ENCODE measurements around the gene PDZD2. TPM values are rescaled to one million over a fixed set of nuclear protein-coding genes. Genes with fewer than 3 reads are reported as not detected.
"Not testable (repeated sequence)": the region's sequence is repeated elsewhere in the genome, so short reads cannot be mapped to it uniquely, and the experiment has no call there.

The PDZD2 gene
- total RNA-seq, 1 experiment from 2014 or later, result 0.26 TPM

GRCh38 chr5:31941151-31941755 lies 302.3 kb downstream of the PDZD2 start:
- DNase-seq (ENCODE audit: low read depth, low spot score), result no peak
- in situ Hi-C loops (cut with HindIII; ENCODE audit: low pct_unique_long_range_greater_than_20kb, low sequenced_read_pairs), result no loop called here

DNA sequence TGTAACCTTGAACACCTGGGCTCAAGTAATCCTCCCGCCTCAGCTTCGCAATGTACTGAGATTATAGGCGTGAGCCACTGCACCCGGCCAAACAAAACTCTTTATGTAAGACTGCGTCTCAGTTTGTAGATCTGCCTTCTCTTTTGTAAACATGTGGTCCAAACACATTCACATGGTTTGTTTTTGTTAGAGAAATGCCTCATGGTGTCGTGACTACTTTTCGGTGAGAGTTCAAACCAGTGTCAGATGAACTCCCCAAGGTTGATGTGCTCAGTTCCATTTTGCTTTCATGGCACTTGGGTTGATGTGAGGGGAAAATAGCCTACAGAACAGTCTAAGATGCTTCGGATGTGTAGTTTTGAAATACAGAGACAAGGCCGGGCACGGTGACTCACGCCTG lies 303.6 kb downstream of the PDZD2 start:
- in situ Hi-C loops (cut with HindIII; ENCODE audit: low pct_unique_long_range_greater_than_20kb, low sequenced_read_pairs), result no loop called here
- no peak for DNase-seq (ENCODE audit: low read depth, low spot score)

DNA sequence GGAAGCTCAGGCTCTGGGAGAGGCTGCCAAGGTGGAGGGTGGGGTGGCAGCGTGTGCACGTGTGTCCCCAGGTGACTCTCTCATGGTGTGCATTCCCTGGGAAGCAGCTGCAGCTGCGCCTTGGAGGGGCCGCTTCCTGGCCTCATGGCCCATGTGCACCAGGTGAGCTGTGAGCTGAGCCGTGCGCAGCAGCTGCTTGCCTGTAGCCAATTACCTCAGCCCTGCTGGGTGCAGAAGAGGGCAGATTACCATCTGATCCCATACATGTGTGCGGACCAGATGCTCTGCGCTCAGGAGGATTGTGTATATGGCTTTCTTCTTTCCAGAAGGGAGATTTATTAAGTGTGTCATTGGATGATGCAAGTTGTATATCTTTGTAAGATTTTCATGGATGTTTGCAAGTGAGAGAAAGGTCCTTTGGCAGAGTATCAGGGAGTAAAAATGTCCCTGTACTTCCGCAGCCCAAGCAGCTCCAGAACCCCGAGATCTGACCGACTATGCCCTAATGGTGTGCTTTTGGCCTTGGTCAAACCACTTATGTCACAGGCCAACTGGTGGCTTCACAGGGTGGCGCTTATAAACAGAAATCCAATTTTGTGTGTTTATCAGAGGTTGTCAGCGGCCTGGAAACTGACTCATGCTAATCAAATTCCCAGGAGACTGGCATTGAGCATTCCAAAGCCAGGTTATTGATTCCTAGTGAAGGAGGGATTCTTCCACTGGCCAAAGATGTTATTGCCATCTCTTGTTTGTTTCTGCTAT lies 305.9 kb downstream of the PDZD2 start:
- in situ Hi-C loops (cut with HindIII; ENCODE audit: low pct_unique_long_range_greater_than_20kb, low sequenced_read_pairs), result no loop called here
- DNase-seq (ENCODE audit: low read depth, low spot score), result no peak

GRCh38 chr5:31948006-31948405 lies 309.1 kb downstream of the PDZD2 start:
- DNase-seq (ENCODE audit: low read depth, low spot score), result no peak
- in situ Hi-C loops (cut with HindIII; ENCODE audit: low pct_unique_long_range_greater_than_20kb, low sequenced_read_pairs), result no loop called here

DNA sequence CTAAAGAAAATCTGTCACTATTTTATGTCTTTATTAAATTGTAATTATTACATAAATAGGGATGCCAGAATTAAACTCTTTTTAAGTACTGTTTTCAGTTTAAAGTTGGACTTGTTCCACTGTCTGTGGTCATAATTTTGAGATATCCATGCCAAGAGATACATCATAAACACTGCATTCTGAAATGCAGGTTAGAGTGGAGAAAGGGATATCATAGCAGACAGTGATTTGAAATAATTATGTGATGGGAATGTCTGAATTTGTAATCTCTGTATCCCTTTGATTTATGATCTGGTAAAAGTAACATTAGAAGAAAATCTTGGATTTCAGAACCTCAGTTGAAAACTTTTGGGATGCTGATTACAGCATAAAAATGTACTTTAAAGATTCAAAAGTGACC lies 313.1 kb downstream of the PDZD2 start:
- DNase-seq (ENCODE audit: low read depth, low spot score), result no peak
- in situ Hi-C loops (cut with HindIII; ENCODE audit: low pct_unique_long_range_greater_than_20kb, low sequenced_read_pairs), result no loop called here

DNA sequence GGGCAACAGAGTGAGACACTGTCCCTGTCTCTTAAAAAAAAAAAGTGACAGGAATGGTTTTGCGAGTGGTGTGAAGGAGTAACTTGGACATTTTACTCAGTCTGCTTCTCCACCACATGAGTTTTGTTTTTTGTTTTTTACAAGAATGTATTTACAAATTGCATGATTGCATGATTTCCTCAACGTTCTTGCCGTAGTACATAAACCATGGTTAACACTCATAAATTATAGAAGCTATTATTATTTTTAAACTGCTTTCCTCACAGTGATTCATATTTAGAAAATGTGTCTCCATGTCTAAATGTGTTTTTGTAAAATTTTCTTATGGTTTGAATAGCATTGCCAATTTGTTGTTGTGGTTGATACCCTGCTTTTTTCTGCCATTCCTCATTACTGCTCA lies 315.2 kb downstream of the PDZD2 start:
- DNase-seq (ENCODE audit: low read depth, low spot score), result no peak
- in situ Hi-C loops (cut with HindIII; ENCODE audit: low pct_unique_long_range_greater_than_20kb, low sequenced_read_pairs), result no loop called here

- in situ Hi-C loops (cut with HindIII; ENCODE audit: low pct_unique_long_range_greater_than_20kb, low sequenced_read_pairs), result no loop called here
- DNase-seq (ENCODE audit: low read depth, low spot score), result no peak
These were observed 318.2 kb downstream of the PDZD2 start for GRCh38 chr5:31957151-31957550.

DNA sequence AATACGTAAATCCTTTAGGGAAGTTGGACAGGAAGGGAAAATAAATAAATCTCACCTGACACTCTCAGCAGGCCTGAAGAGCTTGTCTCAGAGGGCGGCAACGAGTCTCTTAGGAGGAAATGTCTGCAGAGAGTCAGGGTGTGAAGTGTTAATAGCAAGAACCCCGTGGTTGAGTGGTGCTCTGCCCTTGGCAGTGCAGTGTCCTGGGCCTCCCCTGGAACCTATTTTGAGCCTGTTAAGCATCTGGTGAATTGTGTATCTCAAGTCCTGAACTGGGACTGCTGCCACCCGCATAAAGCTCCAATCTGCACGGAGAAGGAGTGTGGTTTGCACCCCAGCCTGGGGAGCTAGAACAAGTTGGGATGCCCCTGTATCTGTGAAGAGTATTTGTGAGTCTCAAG lies 323.4 kb downstream of the PDZD2 start:
- DNase-seq (ENCODE audit: low read depth, low spot score), result no peak
- in situ Hi-C loops (cut with HindIII; ENCODE audit: low pct_unique_long_range_greater_than_20kb, low sequenced_read_pairs), result no loop called here

- in situ Hi-C loops (cut with HindIII; ENCODE audit: low pct_unique_long_range_greater_than_20kb, low sequenced_read_pairs), result no loop called here
- DNase-seq (ENCODE audit: low read depth, low spot score), result no peak
These were observed 324.0 kb downstream of the PDZD2 start for GRCh38 chr5:31962871-31963307.

- in situ Hi-C loops (cut with HindIII; ENCODE audit: low pct_unique_long_range_greater_than_20kb, low sequenced_read_pairs), result no loop called here
- DNase-seq (ENCODE audit: low read depth, low spot score), result no peak
These were observed 324.6 kb downstream of the PDZD2 start for GRCh38 chr5:31963358-31964006.

DNA sequence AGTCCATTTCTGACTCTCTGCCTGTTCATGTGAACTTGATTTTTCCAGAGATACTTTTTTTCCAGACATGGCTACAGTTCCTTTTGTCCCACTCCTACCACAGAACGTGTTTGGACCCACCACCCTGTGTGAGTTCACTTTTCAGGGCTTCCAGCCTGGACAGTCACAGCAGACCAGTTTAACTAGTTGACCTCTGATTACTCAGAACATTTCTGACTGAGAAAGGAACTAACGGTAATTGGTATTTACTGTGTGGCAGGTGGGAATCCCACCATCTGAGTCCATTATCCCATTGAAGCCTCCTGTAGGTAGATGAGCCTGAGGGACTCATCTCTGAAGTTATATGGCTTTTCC lies 325.1 kb downstream of the PDZD2 start:
- DNase-seq (ENCODE audit: low read depth, low spot score), result no peak
- in situ Hi-C loops (cut with HindIII; ENCODE audit: low pct_unique_long_range_greater_than_20kb, low sequenced_read_pairs), result no loop called here

- in situ Hi-C loops (cut with HindIII; ENCODE audit: low pct_unique_long_range_greater_than_20kb, low sequenced_read_pairs), result no loop called here
These were observed 326.3 kb downstream of the PDZD2 start for GRCh38 chr5:31965227-31965626.

DNA sequence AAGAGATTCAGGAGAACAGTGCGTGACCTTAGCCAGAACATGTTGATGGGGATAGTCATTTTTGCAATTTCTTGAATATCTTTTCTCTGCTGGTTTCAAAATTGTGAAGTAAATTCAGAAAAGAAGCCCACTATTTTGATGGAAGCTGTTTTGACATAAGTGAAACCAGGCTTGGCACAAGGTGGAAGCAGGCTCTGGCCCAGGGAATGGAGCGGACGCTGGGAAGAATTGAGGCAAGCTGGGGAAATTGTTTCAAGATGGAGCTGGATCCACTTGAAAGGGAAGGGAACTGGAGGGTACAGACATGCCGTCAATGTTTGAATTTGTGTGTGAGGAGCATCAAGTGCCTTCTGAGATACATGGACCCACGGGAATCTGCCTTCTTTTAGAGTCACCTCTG lies 328.0 kb downstream of the PDZD2 start:
- in situ Hi-C loops (cut with HindIII; ENCODE audit: low pct_unique_long_range_greater_than_20kb, low sequenced_read_pairs), result no loop called here
- no peak for DNase-seq (ENCODE audit: low read depth, low spot score)

More at GRCh38 chr5:31965227-31965626, 326.3 kb downstream of the PDZD2 start:
- no peak for DNase-seq (ENCODE audit: low read depth, low spot score)

GRCh38 chr5:31967461-31967860 lies 328.5 kb downstream of the PDZD2 start:
- DNase-seq (ENCODE audit: low read depth, low spot score), result no peak
- in situ Hi-C loops (cut with HindIII; ENCODE audit: low pct_unique_long_range_greater_than_20kb, low sequenced_read_pairs), result no loop called here

GRCh38 chr5:31972558-31972957 lies 333.6 kb downstream of the PDZD2 start:
- in situ Hi-C loops (cut with HindIII; ENCODE audit: low pct_unique_long_range_greater_than_20kb, low sequenced_read_pairs), result no loop called here
- DNase-seq (ENCODE audit: low read depth, low spot score), result no peak

DNA sequence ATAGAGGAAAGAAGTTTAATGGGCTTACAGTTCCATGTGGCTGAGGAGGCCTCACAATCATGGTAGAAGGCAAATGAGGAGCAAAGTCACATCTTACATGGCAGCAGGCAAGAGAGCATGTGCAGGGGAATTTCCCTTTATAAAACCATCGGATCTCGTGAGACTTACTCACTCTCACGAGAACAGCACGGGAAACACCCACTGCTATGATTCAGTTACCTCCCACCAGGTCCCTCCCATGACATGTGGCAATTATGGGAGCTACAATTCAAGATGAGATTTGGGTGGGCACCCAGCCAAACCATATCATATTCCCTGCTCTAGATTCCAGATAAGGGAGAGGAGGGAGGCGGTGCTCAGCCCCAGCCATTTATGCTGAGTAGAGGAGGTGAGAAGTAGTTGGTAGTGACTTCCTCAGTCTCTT lies 336.3 kb downstream of the PDZD2 start:
- DNase-seq (ENCODE audit: low read depth, low spot score), result peak; percentile 37
- in situ Hi-C loops (cut with HindIII; ENCODE audit: low pct_unique_long_range_greater_than_20kb, low sequenced_read_pairs), result not testable (repeated sequence)

GRCh38 chr5:31976169-31976568 lies 337.2 kb downstream of the PDZD2 start:
- DNase-seq (ENCODE audit: low read depth, low spot score), result no peak
- in situ Hi-C loops (cut with HindIII; ENCODE audit: low pct_unique_long_range_greater_than_20kb, low sequenced_read_pairs), result no loop called here

DNA sequence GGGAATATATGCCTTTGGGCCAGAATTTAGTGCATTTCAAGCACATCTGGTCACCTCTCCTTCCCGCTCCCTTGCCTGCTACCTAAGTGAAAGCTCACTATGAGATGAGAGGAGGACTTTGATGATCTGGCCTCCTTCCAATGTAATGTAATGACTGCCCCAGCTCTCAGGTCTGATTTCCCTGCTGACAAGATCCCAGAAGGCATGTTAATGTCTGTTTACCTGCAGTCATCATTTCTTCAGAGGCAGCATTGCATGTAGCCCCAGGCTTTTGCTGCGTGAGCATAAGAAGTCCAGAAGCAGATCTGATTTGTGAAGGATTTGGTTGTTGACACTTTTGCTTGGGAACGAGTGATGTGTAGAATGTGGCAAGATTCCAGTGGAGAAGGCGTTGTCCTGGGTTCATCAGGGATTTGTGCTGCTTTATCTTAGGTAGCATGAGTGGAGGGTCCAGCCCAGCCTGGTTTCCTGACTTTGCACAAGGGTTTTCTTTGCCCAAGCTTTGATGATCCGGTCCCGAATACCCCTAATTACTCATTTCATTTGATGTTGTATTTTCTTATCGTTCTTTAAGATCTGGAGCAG lies 342.5 kb downstream of the PDZD2 start:
- DNase-seq (ENCODE audit: low read depth, low spot score), result no peak
- in situ Hi-C loops (cut with HindIII; ENCODE audit: low pct_unique_long_range_greater_than_20kb, low sequenced_read_pairs), result no loop called here

- no peak for DNase-seq (ENCODE audit: low read depth, low spot score)
- in situ Hi-C loops (cut with HindIII; ENCODE audit: low pct_unique_long_range_greater_than_20kb, low sequenced_read_pairs), result no loop called here
These were observed 343.1 kb downstream of the PDZD2 start for GRCh38 chr5:31982027-31982426.
